ENCODE measurements around the gene BAD. TPM values are rescaled to one million over a fixed set of nuclear protein-coding genes. Genes with fewer than 3 reads are reported as not detected.
A peak's percentile ranks its signal among the peaks of the same experiment; 100 is the strongest.
"Not testable (repeated sequence)": the region's sequence is repeated elsewhere in the genome, so short reads cannot be mapped to it uniquely, and the experiment has no call there.

BAD gene
- total RNA-seq, 4 donors from 2014 or later = 27.8 to 88.0 (median 76.3) TPM

- H3K4me3 ChIP-seq = peak overlapping the region in 2 of 4 donors; percentile 20 to 27
- H3K36me3 ChIP-seq = peaks cover 0 to 27% of the 10 kb centered on the region in 2 donors
- in situ Hi-C loops (cut with MboI; ENCODE audit: low sequenced_read_pairs in 4 of 4) = no loop called here
- H3K27me3 ChIP-seq = no peaks in the 10 kb centered on the region
- H3K27ac ChIP-seq = peak overlapping the region; percentile 71 to 85 (median 75)
- ATAC-seq (no peak), DNase-seq (peak; percentile 39 to 79)
- TF ChIP-seq POLR2A (IDR thresholded peaks at IDR 0.05) = no peak
- H3K9me3 ChIP-seq = no peaks in the 10 kb centered on the region
- intact Hi-C loops (cut with DNase I; ENCODE audit: low total_unique reads) = no loop called here
- peaks cover 34 to 41% of the 10 kb centered on the region in 2 donors for H3K4me1 ChIP-seq
Observed at GRCh38 chr11:64313491-64314145, 29.2 kb upstream of the BAD start.

DNA sequence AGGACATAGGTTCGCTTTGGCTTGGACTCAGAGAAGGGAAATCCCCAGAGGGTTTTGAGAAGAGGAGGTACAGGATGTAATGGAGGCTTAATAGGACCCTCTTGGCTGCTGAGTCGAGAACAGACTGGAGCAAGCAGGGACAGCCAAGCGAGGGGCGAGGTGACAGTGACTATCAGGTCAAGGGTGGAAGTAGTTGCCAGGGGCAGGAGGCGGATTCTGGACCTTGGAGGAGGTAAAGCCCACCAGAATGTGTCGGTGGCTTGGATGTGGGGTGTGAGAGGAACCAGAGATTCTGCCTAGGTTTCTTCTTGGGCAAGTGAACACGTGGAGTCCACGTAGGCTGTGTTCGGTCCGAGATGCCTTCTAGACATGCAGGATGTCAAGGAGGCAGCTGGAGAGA, 28.5 kb upstream of the BAD start:
- DNase-seq = no peak
- ATAC-seq = no peak
- peaks cover 34 to 37% of the 10 kb centered on the region in 2 donors for H3K4me1 ChIP-seq
- H3K27ac ChIP-seq = peak overlapping the region; percentile 71 to 85 (median 75)
- in situ Hi-C loops (cut with MboI; ENCODE audit: low sequenced_read_pairs in 4 of 4) = no loop called here
- no peak for TF ChIP-seq POLR2A (IDR thresholded peaks at IDR 0.05)
- TF ChIP-seq, protein P1, sequence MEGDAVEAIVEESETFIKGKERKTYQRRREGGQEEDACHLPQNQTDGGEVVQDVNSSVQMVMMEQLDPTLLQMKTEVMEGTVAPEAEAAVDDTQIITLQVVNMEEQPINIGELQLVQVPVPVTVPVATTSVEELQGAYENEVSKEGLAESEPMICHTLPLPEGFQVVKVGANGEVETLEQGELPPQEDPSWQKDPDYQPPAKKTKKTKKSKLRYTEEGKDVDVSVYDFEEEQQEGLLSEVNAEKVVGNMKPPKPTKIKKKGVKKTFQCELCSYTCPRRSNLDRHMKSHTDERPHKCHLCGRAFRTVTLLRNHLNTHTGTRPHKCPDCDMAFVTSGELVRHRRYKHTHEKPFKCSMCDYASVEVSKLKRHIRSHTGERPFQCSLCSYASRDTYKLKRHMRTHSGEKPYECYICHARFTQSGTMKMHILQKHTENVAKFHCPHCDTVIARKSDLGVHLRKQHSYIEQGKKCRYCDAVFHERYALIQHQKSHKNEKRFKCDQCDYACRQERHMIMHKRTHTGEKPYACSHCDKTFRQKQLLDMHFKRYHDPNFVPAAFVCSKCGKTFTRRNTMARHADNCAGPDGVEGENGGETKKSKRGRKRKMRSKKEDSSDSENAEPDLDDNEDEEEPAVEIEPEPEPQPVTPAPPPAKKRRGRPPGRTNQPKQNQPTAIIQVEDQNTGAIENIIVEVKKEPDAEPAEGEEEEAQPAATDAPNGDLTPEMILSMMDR (IDR thresholded peaks at IDR 0.05 in 4 of 5, conservative IDR thresholded peaks at IDR 0.05 in 1 of 5) = no peak
- peaks cover 0 to 32% of the 10 kb centered on the region in 2 donors for H3K36me3 ChIP-seq
- H3K27me3 ChIP-seq = no peaks in the 10 kb centered on the region
- no peak overlapping the region for H3K4me3 ChIP-seq
- no peaks in the 10 kb centered on the region for H3K9me3 ChIP-seq
- intact Hi-C loops (cut with DNase I; ENCODE audit: low total_unique reads) = no loop called here

- H3K4me3 ChIP-seq; H3K36me3 ChIP-seq; in situ Hi-C loops (cut with MboI; ENCODE audit: low sequenced_read_pairs in 4 of 4); H3K27me3 ChIP-seq; ATAC-seq; DNase-seq; H3K9me3 ChIP-seq: not testable (repeated sequence)
- intact Hi-C loops (cut with DNase I; ENCODE audit: low total_unique reads) = loop anchor here (5.0 kb wide), 1 partner anchor 35 kb away; the partner anchor contains the start of gene CCDC88B
- peaks cover 21 to 27% of the 10 kb centered on the region in 2 donors for H3K4me1 ChIP-seq
- H3K27ac ChIP-seq = peak overlapping the region in 1 of 4 donors; percentile 97
Observed at GRCh38 chr11:64307795-64308194, 23.3 kb upstream of the BAD start.

DNA sequence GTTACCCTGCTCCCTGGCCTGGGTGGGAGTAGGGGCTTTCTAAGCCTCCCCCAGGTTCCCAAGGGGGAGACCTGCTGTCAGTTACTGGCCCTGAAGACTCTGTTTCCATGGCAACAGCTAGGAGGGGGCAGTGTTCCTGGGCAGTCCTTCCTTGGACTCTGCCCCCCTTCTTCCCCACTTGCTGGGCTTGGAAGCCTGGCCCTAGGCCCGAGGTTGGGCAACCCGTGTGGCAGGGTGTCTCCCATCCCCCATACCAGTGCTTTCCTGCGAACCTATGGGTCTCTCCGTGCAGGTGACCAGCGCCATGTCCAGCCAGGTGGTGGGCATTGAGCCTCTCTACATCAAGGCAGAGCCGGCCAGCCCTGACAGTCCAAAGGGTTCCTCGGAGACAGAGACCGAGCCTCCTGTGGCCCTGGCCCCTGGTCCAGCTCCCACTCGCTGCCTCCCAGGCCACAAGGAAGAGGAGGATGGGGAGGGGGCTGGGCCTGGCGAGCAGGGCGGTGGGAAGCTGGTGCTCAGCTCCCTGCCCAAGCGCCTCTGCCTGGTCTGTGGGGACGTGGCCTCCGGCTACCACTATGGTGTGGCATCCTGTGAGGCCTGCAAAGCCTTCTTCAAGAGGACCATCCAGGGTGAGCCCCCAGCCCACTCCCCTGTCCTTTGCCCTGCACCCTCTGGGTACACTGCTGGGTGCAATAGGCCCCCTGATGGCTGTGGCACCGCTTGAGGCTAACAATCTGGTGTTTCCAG, 22.6 kb upstream of the BAD start:
- Histone ChIP-seq H3K27me3 (peaks cover 0 to 4% (median 2%) of the 10 kb centered on the region in 3 donors), H3K4me1 (peaks cover 14 to 20% of the 10 kb centered on the region in 2 donors), H3K9me3 (no peaks in the 10 kb centered on the region), H3K4me3 (peak overlapping the region; percentile 83 to 92 (median 87)), H3K36me3 (peaks cover 0 to 8% of the 10 kb centered on the region in 2 donors), H3K27ac (peak overlapping the region; percentile 88 to 97 (median 96))
- TF ChIP-seq POLR2A (IDR thresholded peaks at IDR 0.05) = no peak
- TF ChIP-seq, protein P1 (IDR thresholded peaks at IDR 0.05 in 4 of 5, conservative IDR thresholded peaks at IDR 0.05 in 1 of 5) = no peak
- intact Hi-C loops (cut with DNase I; ENCODE audit: low total_unique reads) = loop anchor here (5.0 kb wide), 1 partner anchor 35 kb away; the partner anchor contains the start of gene CCDC88B
- no peak for ATAC-seq
- DNase-seq = peak in 1 of 2 donors; percentile 65
- in situ Hi-C loops (cut with MboI; ENCODE audit: low sequenced_read_pairs in 4 of 4) = no loop called here

- Histone ChIP-seq H3K27me3 (peaks cover 2 to 9% (median 4%) of the 10 kb centered on the region in 3 donors), H3K9me3 (no peaks in the 10 kb centered on the region), H3K4me1 (peaks cover 14 to 20% of the 10 kb centered on the region in 2 donors), H3K27ac (peak overlapping the region; percentile 88 to 97 (median 96)), H3K4me3 (peak overlapping the region; percentile 83 to 92 (median 87)), H3K36me3 (peaks cover 0 to 8% of the 10 kb centered on the region in 2 donors)
- no peak for TF ChIP-seq POLR2A (IDR thresholded peaks at IDR 0.05)
- TF ChIP-seq, protein P1 (IDR thresholded peaks at IDR 0.05 in 4 of 5, conservative IDR thresholded peaks at IDR 0.05 in 1 of 5) = no peak
- in situ Hi-C loops (cut with MboI; ENCODE audit: low sequenced_read_pairs in 4 of 4) = no loop called here
- ATAC-seq = no peak
- intact Hi-C loops (cut with DNase I; ENCODE audit: low total_unique reads) = loop anchor here (5.0 kb wide), 1 partner anchor 36 kb away; the partner anchor contains the start of gene CCDC88B
- no peak for DNase-seq
Observed at GRCh38 chr11:64306563-64306875, 22.1 kb upstream of the BAD start.
